SK-N-SH (cell line): Measurements from ENCODE around the gene MAOA. TPM values are rescaled to one million over a fixed set of nuclear protein-coding genes. Genes with fewer than 3 reads are reported as not detected.

Source experiments
- CTCF ChIA-PET: fragments of 300-600, 350-600 bp; formaldehyde crosslinking; extraction: SDS; loops from one replicate; lab custom pipeline; 2021; lab: Yijun Ruan, JAX
- POLR2A ChIA-PET: fragments of 350-600 bp; sonication (Branson Sonifier 250); formaldehyde crosslinking; extraction: SDS; loops from one replicate; lab custom pipeline; 2020; ENCODE audit warnings: antibody characterized with exemption, inconsistent platforms; lab: Yijun Ruan, JAX
- DNase-seq: peaks from one replicate; pipeline ENCODE4 v3.0.0; 2012
- H2AFZ ChIP-seq: fragments of 200-600 bp; sonication (generic); 2 replicates; pipeline ENCODE4 v1.8.1; 2016; ENCODE audit warnings: antibody characterized with exemption, mild to moderate bottlenecking, low read depth
- H3F3A ChIP-seq: fragments of 200-600 bp; sonication (generic); replicated peaks from 2 replicates; pipeline ENCODE3; 2016; ENCODE audit warnings: antibody characterized with exemption, mild to moderate bottlenecking; ENCODE audit not compliant: insufficient read depth
- H3K27ac ChIP-seq, 2 experiments: fragments of 200-500 bp in 1 of 2; fragments of 200-600 bp in 1 of 2; sonication (Bioruptor generic) in 1 of 2; sonication (generic), shearing (Covaris generic) in 1 of 2; 2 replicates each; pipeline versions ENCODE4 v1.5.1 to v1.6.1; 2014 to 2016; ENCODE audit warnings: low read depth in 2 of 2, inconsistent platforms in 1 of 2, low read length in 1 of 2, mild to moderate bottlenecking in 1 of 2, mixed read lengths in 1 of 2
- H3K27me3 ChIP-seq: fragments of 200-600 bp; sonication (generic), shearing (Covaris generic); 2 replicates; pipeline ENCODE4 v1.6.1; 2016; ENCODE audit warnings: mixed run types; ENCODE audit not compliant: insufficient read depth
- H3K36me3 ChIP-seq, 2 experiments: fragments of 200-500 bp in 1 of 2; fragments of 200-600 bp in 1 of 2; sonication (Bioruptor generic) in 1 of 2; sonication (generic) in 1 of 2; replicated peaks in 1 of 2; 2 replicates each; pipeline versions ENCODE3 to v1.5.1; 2014 to 2016; ENCODE audit warnings: low read length in 1 of 2, mild to moderate bottlenecking in 1 of 2; ENCODE audit not compliant: insufficient read depth in 2 of 2, control insufficient read depth in 1 of 2
- H3K4me1 ChIP-seq, 2 experiments: fragments of 200-500 bp in 1 of 2; fragments of 200-600 bp in 1 of 2; sonication (Bioruptor generic) in 1 of 2; sonication (generic), shearing (Covaris generic) in 1 of 2; 2 replicates each; pipeline versions ENCODE4 v1.5.1 to v1.6.1; 2014 to 2016; ENCODE audit warnings: low read depth in 1 of 2, low read length in 1 of 2, mixed run types in 1 of 2; ENCODE audit not compliant: insufficient read depth in 2 of 2, control insufficient read depth in 1 of 2
- H3K4me2 ChIP-seq: fragments of 200-600 bp; sonication (generic), shearing (Covaris generic); 2 replicates; pipeline ENCODE4 v1.6.1; 2017; ENCODE audit warnings: mixed run types
- H3K4me3 ChIP-seq, 2 experiments: fragments of 200-500 bp in 1 of 2; fragments of 200-600 bp in 1 of 2; sonication (Bioruptor generic) in 1 of 2; sonication (generic), shearing (Covaris generic) in 1 of 2; 2 replicates each; pipeline versions ENCODE4 v1.5.1 to v1.8.1; 2014 to 2016; ENCODE audit warnings: low read depth in 2 of 2, inconsistent platforms in 1 of 2, low read length in 1 of 2, mild to moderate bottlenecking in 1 of 2, mixed read lengths in 1 of 2, moderate library complexity in 1 of 2
- H3K79me2 ChIP-seq: fragments of 200-600 bp; sonication (generic); 2 replicates; pipeline ENCODE4 v1.8.1; 2017; ENCODE audit warnings: mild to moderate bottlenecking; ENCODE audit not compliant: insufficient read depth
- H3K9ac ChIP-seq: fragments of 200-600 bp; sonication (generic); 2 replicates; pipeline ENCODE4 v1.6.1; 2017; ENCODE audit warnings: mixed run types
- H3K9me2 ChIP-seq: fragments of 200-600 bp; sonication (generic); 2 replicates; pipeline ENCODE4 v1.6.1; 2017; ENCODE audit warnings: mixed run types
- H3K9me3 ChIP-seq: fragments of 200-600 bp; sonication (generic); 2 replicates; pipeline ENCODE4 v1.6.1; 2017; ENCODE audit warnings: mixed run types, mild to moderate bottlenecking, moderate library complexity
- H4K20me1 ChIP-seq: fragments of 200-600 bp; sonication (generic); 2 replicates; pipeline ENCODE4 v1.6.1; 2017; ENCODE audit warnings: mild to moderate bottlenecking, mixed run types; ENCODE audit not compliant: insufficient read depth
- ELF1 ChIP-seq: IDR thresholded peaks from 2 replicates; pipeline ENCODE4 v1.4.0; 2012
- EP300 ChIP-seq, 2 experiments: IDR thresholded peaks; 2 replicates each; pipeline versions ENCODE4 v1.4.0 to v1.6.1; 2012; ENCODE audit warnings: borderline replicate concordance in 1 of 2, low read depth in 1 of 2, low read length in 1 of 2
- EZH2phosphoT487 ChIP-seq: fragments of 200-600 bp; sonication (generic); IDR thresholded peaks from 2 replicates; pipeline ENCODE4 v1.6.1; 2017; ENCODE audit warnings: low read depth, mixed run types, mild to moderate bottlenecking, antibody characterized with exemption, moderate library complexity, borderline replicate concordance
- GABPA ChIP-seq: IDR thresholded peaks from 2 replicates; pipeline ENCODE4 v1.4.0; 2012; ENCODE audit warnings: low read depth, mild to moderate bottlenecking
- GATA2 ChIP-seq: sonication (generic); formaldehyde crosslinking; IDR thresholded peaks from 2 replicates; pipeline ENCODE4 v1.5.0; 2020; ENCODE audit warnings: mild to moderate bottlenecking, missing genetic modification reagents
- JUND ChIP-seq: IDR thresholded peaks from 2 replicates; pipeline ENCODE4 v1.4.0; 2012
- MEF2A ChIP-seq: IDR thresholded peaks from 2 replicates; pipeline ENCODE4 v1.4.0; 2012; ENCODE audit warnings: low read depth, borderline replicate concordance
- NRF1 ChIP-seq: IDR thresholded peaks from 2 replicates; pipeline ENCODE4 v1.6.1; 2012; ENCODE audit warnings: low read depth, mild to moderate bottlenecking, low read length
- RAD21 ChIP-seq: IDR thresholded peaks from 2 replicates; pipeline ENCODE4 v1.6.1; 2012; ENCODE audit warnings: mild to moderate bottlenecking, low read length
- RCOR1 ChIP-seq: fragments of 150-350 bp; IDR thresholded peaks from 2 replicates; pipeline ENCODE4 v1.6.1; 2017; ENCODE audit warnings: antibody characterized with exemption, low read length
- RFX5 ChIP-seq: IDR thresholded peaks from 2 replicates; pipeline ENCODE4 v1.6.1; 2012; ENCODE audit warnings: mild to moderate bottlenecking, improper control_type of control experiment, low read length
- SIN3A ChIP-seq: IDR thresholded peaks from 2 replicates; pipeline ENCODE4 v1.6.1; 2012; ENCODE audit warnings: low read depth, mild to moderate bottlenecking, low read length, moderate library complexity, borderline replicate concordance
- TAF1 ChIP-seq: IDR thresholded peaks from 2 replicates; pipeline ENCODE4 v1.6.1; 2012; ENCODE audit warnings: low read depth, mild to moderate bottlenecking, low read length, moderate library complexity, borderline replicate concordance
- TCF12 ChIP-seq: IDR thresholded peaks from 2 replicates; pipeline ENCODE4 v1.4.0; 2012
- TEAD4 ChIP-seq: IDR thresholded peaks from 2 replicates; pipeline ENCODE4 v1.4.0; 2012; ENCODE audit warnings: mild to moderate bottlenecking, borderline replicate concordance; ENCODE audit not compliant: insufficient read depth
- WGBS: methylation state at CpG from one replicate; pipeline ENCODE4 v1.1.6; 2017; ENCODE audit warnings: low lambda C conversion rate; 5-methylcytosine and 5-hydroxymethylcytosine counted together
- polyA plus RNA-seq, 3 experiments: library from polyadenylated mRNA; depleted of rRNA; stranded (reverse); fragments of >200 nt; gene quantifications; 2 replicates each; pipeline ENCODE4 v1.2.3, GENCODE V29; 2012
- TF ChIP-seq, protein P1 (sequence below): IDR thresholded peaks from 2 replicates; pipeline ENCODE4 v1.4.0; 2012; ENCODE audit warnings: low read depth, borderline replicate concordance
- TF ChIP-seq, protein P2 (sequence below): IDR thresholded peaks from 2 replicates; pipeline ENCODE4 v1.6.1; 2012; ENCODE audit warnings: mild to moderate bottlenecking, low read depth, low read length, moderate library complexity
- TF ChIP-seq, protein P3 (sequence below): fragments of 150-350 bp; IDR thresholded peaks from 2 replicates; pipeline ENCODE4 v1.6.1; 2016; ENCODE audit warnings: mild to moderate bottlenecking, low read depth, low read length

The MAOA gene
- polyA plus RNA-seq, 1 of the 3 experiments (the other 2 are of a cell fraction), result 0.31 TPM

DNA sequence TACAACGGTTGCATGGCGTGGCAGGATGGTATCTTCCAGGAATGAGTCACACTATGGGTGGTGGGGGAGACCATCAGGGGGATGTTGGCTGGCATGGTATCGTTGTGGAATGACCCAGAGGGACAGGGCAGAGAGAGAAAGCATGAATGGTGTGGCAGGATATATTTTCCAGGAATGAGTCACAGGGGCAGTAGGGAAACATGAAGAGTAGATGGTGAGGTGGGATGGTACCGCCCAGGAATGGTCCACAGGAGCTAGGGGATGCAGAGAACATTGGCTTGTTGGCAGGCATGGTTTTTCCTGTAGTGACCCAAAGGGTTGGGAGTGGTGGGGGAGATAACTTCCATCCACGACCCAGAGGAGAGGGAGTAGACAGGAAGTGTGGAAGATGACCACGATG is 62.4 kb downstream of the MAOA start:
- no peaks in the 10 kb centered on the region for H3K36me3 ChIP-seq
- no peaks in the 10 kb centered on the region for H3K79me2 ChIP-seq
- no peaks in the 10 kb centered on the region for H3K27me3 ChIP-seq
- no peaks in the 10 kb centered on the region for H3K4me1 ChIP-seq
- 30% methylated on average over 6 of the region's 6 CpGs for WGBS
- no peaks in the 10 kb centered on the region for H4K20me1 ChIP-seq
- no peak overlapping the region for H3K9ac ChIP-seq
- DNase-seq, result no peak
- no peaks in the 10 kb centered on the region for H3K9me3 ChIP-seq
- no peak overlapping the region for H3K27ac ChIP-seq
- TF ChIP-seq TCF12 (no peak), GATA2 (CRISPR knock-in tag) (no peak), SIN3A (no peak), RCOR1 (no peak), NRF1 (no peak), RAD21 (no peak), RFX5 (no peak), TAF1 (no peak), GABPA (no peak), TEAD4 (no peak), EP300 (IDR thresholded peaks at IDR 0.05; ENCODE audit: borderline replicate concordance in 1 of 2, low read depth in 1 of 2, low read length in 1 of 2) (no peak)
- TF ChIP-seq, protein P1, sequence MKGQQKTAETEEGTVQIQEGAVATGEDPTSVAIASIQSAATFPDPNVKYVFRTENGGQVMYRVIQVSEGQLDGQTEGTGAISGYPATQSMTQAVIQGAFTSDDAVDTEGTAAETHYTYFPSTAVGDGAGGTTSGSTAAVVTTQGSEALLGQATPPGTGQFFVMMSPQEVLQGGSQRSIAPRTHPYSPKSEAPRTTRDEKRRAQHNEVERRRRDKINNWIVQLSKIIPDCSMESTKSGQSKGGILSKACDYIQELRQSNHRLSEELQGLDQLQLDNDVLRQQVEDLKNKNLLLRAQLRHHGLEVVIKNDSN, result no peak
- no peak overlapping the region for H2AFZ ChIP-seq
- no peak overlapping the region for H3K4me2 ChIP-seq
- ChIA-PET CTCF (no interaction called here), POLR2A (no interaction called here)
- no peaks in the 10 kb centered on the region for H3K9me2 ChIP-seq
- no peaks in the 10 kb centered on the region for H3F3A ChIP-seq
- H3K4me3 ChIP-seq, result no peak overlapping the region

DNA sequence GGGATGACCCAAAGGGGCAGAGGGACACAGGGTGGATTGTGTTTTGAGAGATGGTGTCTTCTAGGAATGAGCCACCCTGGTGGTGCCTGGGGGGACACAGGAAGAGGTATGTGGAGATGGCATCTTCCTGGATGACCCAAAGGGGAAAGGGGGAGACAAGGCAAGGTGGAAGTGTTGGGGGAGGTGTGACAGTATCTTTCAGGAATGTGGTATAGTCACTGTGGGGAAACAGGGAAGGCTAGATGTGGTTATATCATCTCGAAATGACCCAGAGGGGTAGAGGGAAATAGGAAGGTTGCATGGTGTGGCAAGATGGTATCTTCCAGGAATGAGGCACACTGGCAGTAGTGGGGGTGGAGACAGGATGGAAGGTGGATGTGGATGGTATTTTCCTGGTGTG is 62.9 kb downstream of the MAOA start:
- ChIA-PET POLR2A (no interaction called here), CTCF (no interaction called here)
- H3K4me1 ChIP-seq, result no peaks in the 10 kb centered on the region
- no peak for DNase-seq
- no peaks in the 10 kb centered on the region for H4K20me1 ChIP-seq
- H3K9me3 ChIP-seq, result no peaks in the 10 kb centered on the region
- no peak overlapping the region for H3K4me2 ChIP-seq
- no peaks in the 10 kb centered on the region for H3K27me3 ChIP-seq
- H3K27ac ChIP-seq, result no peak overlapping the region
- 3% methylated on average over 1 of the region's 1 CpG for WGBS
- no peak overlapping the region for H3K4me3 ChIP-seq
- no peaks in the 10 kb centered on the region for H3K79me2 ChIP-seq
- no peaks in the 10 kb centered on the region for H3F3A ChIP-seq
- H3K36me3 ChIP-seq, result no peaks in the 10 kb centered on the region
- TF ChIP-seq TAF1, result no peak
- no peak overlapping the region for H3K9ac ChIP-seq
- H2AFZ ChIP-seq, result no peak overlapping the region
- no peaks in the 10 kb centered on the region for H3K9me2 ChIP-seq

DNA sequence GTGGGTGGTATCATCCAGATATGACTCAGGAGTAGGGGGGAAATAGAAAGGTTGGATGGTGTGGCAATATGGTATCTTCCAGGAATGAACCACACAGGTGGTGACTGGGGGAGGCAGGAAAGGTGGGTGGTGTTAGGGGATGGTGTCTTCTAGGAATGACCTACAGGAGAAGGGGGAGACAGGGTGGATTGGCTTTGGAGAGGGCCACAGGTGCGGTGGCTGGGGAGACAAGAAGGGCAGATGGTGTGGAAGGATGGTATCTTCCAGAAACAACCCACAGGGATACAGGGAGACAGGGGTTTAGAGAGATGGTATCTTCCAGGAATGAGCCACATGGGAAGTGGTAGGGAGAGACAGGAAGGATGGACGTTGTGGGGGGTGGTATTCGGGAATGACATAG is 64.0 kb downstream of the MAOA start:
- no peaks in the 10 kb centered on the region for H3K4me1 ChIP-seq
- H2AFZ ChIP-seq, result no peak overlapping the region
- no peaks in the 10 kb centered on the region for H4K20me1 ChIP-seq
- no peaks in the 10 kb centered on the region for H3K27me3 ChIP-seq
- POLR2A ChIA-PET, result no interaction called here
- H3K36me3 ChIP-seq, result no peaks in the 10 kb centered on the region
- H3K9me3 ChIP-seq, result no peaks in the 10 kb centered on the region
- CTCF ChIA-PET, result no interaction called here
- H3K27ac ChIP-seq, result no peak overlapping the region
- H3K9ac ChIP-seq, result no peak overlapping the region
- WGBS, result 16% methylated on average over 3 of the region's 3 CpGs
- no peak overlapping the region for H3K4me3 ChIP-seq
- no peaks in the 10 kb centered on the region for H3K79me2 ChIP-seq
- no peak for DNase-seq
- no peaks in the 10 kb centered on the region for H3F3A ChIP-seq
- no peaks in the 10 kb centered on the region for H3K9me2 ChIP-seq
- no peak overlapping the region for H3K4me2 ChIP-seq
- TF ChIP-seq EZH2phosphoT487, result no peak
- no peak for TF ChIP-seq EP300 (IDR thresholded peaks at IDR 0.05; ENCODE audit: borderline replicate concordance in 1 of 2, low read depth in 1 of 2, low read length in 1 of 2)
- TF ChIP-seq, protein P2, sequence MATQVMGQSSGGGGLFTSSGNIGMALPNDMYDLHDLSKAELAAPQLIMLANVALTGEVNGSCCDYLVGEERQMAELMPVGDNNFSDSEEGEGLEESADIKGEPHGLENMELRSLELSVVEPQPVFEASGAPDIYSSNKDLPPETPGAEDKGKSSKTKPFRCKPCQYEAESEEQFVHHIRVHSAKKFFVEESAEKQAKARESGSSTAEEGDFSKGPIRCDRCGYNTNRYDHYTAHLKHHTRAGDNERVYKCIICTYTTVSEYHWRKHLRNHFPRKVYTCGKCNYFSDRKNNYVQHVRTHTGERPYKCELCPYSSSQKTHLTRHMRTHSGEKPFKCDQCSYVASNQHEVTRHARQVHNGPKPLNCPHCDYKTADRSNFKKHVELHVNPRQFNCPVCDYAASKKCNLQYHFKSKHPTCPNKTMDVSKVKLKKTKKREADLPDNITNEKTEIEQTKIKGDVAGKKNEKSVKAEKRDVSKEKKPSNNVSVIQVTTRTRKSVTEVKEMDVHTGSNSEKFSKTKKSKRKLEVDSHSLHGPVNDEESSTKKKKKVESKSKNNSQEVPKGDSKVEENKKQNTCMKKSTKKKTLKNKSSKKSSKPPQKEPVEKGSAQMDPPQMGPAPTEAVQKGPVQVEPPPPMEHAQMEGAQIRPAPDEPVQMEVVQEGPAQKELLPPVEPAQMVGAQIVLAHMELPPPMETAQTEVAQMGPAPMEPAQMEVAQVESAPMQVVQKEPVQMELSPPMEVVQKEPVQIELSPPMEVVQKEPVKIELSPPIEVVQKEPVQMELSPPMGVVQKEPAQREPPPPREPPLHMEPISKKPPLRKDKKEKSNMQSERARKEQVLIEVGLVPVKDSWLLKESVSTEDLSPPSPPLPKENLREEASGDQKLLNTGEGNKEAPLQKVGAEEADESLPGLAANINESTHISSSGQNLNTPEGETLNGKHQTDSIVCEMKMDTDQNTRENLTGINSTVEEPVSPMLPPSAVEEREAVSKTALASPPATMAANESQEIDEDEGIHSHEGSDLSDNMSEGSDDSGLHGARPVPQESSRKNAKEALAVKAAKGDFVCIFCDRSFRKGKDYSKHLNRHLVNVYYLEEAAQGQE, result no peak
- TF ChIP-seq NRF1, result no peak
- no peak for TF ChIP-seq MEF2A
- TF ChIP-seq GATA2 (CRISPR knock-in tag), result no peak
- no peak for TF ChIP-seq RAD21
- no peak for TF ChIP-seq JUND
- TF ChIP-seq GABPA, result no peak
- TF ChIP-seq TAF1, result no peak
- TF ChIP-seq ELF1, result no peak
- TF ChIP-seq RFX5, result no peak
- TF ChIP-seq, protein P3, sequence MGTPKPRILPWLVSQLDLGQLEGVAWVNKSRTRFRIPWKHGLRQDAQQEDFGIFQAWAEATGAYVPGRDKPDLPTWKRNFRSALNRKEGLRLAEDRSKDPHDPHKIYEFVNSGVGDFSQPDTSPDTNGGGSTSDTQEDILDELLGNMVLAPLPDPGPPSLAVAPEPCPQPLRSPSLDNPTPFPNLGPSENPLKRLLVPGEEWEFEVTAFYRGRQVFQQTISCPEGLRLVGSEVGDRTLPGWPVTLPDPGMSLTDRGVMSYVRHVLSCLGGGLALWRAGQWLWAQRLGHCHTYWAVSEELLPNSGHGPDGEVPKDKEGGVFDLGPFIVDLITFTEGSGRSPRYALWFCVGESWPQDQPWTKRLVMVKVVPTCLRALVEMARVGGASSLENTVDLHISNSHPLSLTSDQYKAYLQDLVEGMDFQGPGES, result no peak
